Measurements from ENCODE around the gene KRT77. TPM values are rescaled to one million over a fixed set of nuclear protein-coding genes. Genes with fewer than 3 reads are reported as not detected.

Gene KRT77
- total RNA-seq, result not detected in 2 replicates

GRCh38 chr12:52703424-52703823 lies at the start of gene KRT77:
Gene KRT77 (minus strand): TSS chr12:52703524. CDS start chr12:52703434, 90 bp downstream.

GRCh38 chr12:52680363-52680762 lies 23.0 kb downstream of the KRT77 start, which contains the start of gene KRT1:
Gene KRT1 (minus strand): TSS chr12:52680407. CDS start chr12:52680348, 59 bp downstream.

GRCh38 chr12:52651726-52652261 lies 51.5 kb downstream of the KRT77 start, which contains the start of gene KRT2:
Gene KRT2 (minus strand): TSS chr12:52652211. CDS start chr12:52652142, 69 bp downstream.

Other genes with a start within 250 kb of the KRT77 start
- gene KRT6C, start 229.7 kb downstream of the KRT77 start, total RNA-seq, result not detected in 2 replicates
- gene KRT6A, start 210.3 kb downstream of the KRT77 start, total RNA-seq, result 3.4 and 40.3 TPM in 2 replicates
- 9.4 and 10.5 TPM in 2 replicates for gene KRT5, start 183.1 kb downstream of the KRT77 start, total RNA-seq
- gene KRT71, start 150.4 kb downstream of the KRT77 start, total RNA-seq, result not detected in 2 replicates
- gene KRT74, start 129.7 kb downstream of the KRT77 start, total RNA-seq, result not detected in 2 replicates
- not detected in 2 replicates for gene KRT72, start 102.1 kb downstream of the KRT77 start, total RNA-seq
- not detected in 2 replicates for gene KRT73, start 85.0 kb downstream of the KRT77 start, total RNA-seq
- not detected in 2 replicates for gene KRT2, start 51.3 kb downstream of the KRT77 start, total RNA-seq
- gene KRT1, start 23.1 kb downstream of the KRT77 start, total RNA-seq, result not detected in 2 replicates
- gene KRT76, start 73.8 kb upstream of the KRT77 start, total RNA-seq, result not detected in 2 replicates
- not detected in 2 replicates for gene KRT3, start 92.6 kb upstream of the KRT77 start, total RNA-seq
- gene KRT4, start 110.6 kb upstream of the KRT77 start, total RNA-seq, result not detected in 2 replicates
- not detected in 2 replicates for gene KRT79, start 130.8 kb upstream of the KRT77 start, total RNA-seq
- not detected in 2 replicates for gene KRT78, start 145.5 kb upstream of the KRT77 start, total RNA-seq
- 0.61 and 0.65 TPM in 2 replicates for gene KRT8, start 201.6 kb upstream of the KRT77 start, total RNA-seq
- 0.81 and 1.7 TPM in 2 replicates for gene KRT18, start 245.6 kb upstream of the KRT77 start, total RNA-seq

Data from hair follicle dermal papilla cell (primary cell).